HG02884 (cell line): ENCODE results near the gene VIPR2.

Experiments used
- ATAC-seq: cut with Tn5 transposase; IDR thresholded peaks from one replicate; pipeline ENCODE4 v1.9.1; 2021; ENCODE audit warnings: mild to moderate bottlenecking, moderate library complexity; ENCODE audit not compliant: unreplicated experiment

Gene VIPR2

DNA sequence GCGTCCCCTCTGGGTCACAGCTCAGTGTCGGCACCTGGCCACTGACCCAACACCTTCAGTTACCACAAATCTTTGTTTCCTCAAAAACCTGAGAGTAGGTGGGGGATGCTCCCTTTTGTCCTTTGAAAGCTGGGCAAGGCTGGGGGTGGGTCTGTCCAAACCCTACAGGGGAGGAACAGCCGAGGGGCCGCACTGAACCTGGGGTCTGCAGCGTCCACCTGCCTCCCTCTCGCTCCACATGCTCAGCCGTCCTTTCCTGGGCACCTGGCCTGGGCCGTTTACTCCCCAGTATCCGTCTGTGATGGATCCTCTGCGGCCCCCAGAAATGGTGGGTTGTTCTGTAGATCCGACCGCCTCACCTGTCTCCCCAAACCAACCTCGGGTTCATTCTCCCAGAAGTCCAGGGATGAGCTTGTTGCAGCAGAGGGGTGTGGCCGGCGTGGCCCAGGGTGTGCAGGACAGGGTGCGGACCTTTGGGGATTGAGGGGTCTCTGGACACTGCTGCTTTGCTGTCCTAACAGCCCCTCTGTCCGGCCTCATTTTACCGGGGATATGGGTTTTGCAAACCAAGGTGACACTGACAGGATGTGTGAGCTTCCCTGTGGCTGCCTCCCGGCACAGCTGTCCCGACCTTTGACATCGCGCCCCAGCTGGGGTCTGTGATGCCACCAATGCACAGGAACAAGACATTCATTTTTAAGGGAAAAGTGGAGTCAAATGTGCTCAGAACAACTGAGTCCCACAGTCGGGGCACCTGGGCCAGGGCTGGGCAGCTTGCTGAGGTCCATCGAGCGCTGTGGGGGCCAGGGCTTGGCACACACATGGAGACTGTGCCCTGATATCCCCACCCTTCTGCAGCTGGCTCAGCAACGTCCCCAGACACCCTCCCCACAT, 115.9 kb downstream of the VIPR2 start:
- ATAC-seq: no peak

DNA sequence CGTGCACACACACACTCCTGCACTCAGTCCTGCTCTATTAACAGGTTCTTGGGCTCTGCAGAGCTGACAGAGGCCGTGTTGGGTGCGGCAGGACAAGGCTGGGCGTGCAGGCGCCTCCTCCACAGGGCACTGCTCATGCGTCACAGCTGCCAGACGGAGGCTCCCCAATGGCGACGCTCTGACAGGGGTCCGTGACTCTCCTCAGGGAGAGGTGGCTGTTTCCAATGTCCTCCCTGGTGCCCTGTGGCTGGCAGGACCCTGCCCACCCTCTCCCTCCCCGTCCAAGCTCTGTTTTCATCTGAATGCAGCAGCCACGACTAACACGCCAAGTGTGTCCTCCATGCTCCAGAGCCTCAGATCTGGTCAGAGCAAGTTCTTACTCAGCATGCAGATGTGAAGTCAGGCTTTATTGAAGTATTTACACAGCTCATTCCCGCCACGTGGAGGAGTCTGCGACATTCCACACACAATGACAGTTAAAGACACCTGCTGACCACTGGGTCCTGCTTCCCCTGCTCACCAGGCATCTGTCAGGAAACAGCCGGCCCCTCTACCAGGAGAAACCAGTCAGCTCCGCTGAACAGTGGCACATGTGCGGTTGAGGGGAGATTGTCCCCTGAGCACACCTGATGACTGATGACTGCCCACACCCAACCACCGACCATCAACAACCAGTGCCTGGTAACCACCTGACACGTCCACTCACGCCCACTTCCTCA, 116.7 kb downstream of the VIPR2 start:
- no peak for ATAC-seq

DNA sequence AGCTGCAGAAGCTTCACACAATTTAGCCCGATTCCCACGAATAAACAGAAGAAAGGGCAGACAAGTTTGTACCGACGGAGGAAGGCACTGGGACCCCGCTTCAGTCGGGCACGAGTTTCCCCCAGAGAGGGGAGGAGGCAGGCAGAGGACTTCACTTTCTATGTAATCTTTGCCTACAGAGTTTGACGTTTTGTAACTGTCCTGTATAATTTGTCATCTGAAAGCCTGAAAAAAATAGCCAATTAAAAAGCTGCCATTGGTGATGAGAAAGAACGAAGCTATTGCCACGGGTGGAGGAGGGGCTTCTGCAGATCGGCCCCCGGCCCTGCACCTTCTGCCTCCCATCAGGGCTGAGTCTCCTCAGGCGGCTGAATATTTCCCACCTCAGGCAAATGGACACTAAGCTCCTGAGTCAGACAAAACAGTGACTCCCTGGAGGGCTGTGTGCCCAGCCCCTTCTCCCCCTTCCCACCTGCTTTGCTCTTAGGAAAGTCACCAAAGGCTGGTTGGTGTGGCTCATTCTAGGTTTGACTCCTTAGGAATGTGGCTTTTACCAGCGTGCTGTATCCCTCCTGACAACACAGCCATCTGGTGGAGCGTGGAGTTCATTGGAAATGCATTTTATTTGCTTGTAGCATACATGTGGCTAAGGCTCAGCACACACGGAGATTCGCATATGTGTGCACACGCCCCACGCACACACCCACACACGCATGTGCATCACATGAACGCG, 117.4 kb downstream of the VIPR2 start:
- ATAC-seq: no peak

DNA sequence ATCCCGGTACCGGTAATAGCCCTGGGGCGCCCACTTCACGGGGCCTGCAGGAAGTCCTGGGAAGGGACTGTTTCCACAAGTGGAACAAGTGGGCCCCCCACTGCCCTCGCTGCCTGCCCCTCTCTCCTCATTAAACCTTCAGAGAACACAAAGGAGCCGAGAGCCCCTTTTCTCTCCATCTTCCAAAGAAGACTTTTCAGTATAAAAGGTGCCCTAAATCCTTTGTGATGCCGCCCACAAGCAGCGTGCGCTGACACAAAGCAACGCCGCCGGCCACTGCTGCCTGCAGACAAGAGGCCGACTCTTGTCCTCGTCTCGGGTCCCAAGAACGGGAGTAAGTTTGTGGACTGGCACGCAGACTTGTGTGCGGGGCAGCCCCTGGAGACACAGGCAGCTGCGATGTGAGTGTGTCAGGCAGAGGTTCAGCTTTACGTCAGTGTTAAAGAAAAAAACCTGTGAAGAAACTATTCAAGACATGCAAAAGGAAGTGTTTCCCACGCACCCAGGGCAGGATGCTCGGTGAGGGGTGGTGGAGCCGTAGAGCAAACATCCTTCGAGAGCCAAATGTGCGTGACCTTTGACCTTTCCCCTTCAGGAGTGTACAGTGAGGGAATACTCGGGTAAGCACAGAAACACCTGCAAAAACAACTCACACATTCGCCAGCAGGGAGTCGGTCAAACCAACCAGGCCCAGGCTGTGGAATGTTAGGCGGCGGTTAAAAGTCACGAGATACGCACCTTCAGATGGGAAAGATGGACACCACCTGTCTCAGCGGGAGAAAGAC, 118.2 kb downstream of the VIPR2 start:
- ATAC-seq: no peak

DNA sequence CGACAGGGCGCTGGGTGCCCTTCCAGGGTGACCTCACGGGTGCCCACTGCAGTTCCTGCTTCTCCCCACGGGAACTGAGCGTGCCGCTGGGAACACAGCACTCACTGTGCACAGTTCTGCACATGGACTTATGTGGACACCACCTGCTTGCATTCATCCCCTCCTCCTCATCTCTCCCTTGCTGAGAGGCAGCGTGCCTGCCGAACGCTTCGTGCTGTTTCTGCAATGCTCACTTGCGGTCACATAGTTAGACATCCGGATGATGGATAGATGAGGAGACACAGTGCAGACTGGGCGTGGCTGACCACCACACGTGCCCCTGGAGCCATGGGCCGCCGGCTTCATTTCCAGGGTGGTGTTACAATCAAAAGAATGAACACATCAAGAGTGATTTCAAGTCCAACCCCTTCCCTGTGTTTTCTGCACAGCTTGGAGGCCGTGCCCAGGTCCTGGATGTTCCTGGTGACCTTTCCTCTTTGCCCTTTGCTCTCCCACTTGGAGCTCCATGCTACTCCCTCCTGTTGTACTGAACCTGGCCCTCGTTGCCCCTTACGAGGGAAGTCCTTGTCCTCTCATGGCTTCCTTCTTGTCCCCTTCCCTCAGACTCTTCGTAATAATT, 119.4 kb downstream of the VIPR2 start:
- no peak for ATAC-seq

DNA sequence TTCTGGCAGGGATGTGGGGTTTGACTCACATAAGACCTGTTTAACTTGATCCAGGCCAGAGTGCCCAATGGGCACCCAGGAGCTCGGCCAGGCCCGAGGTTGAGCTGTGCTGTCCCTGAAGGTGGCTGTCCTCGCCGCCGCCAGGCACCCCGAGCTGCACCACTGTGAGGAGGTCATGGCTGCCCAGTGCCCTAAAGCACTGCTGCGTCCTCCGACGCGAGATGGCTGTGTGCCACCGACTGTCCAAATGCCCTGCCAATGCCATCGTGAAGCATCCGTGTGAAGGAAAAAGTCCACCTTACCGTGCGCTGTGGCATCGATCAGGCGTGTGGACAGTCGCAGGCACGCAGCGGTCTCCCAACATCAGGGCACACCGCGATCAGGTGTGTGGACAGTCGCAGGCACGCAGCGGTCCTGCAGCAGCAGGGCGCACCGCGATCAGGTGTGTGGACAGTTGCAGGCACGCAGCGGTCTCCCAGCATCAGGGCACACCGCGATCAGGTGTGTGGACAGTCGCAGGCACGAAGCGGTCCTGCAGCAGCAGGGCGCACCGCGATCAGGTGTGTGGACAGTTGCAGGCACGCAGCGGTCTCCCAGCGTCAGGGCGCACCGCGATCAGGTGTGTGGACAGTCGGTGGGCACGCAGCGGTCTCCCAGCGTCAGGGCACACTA, 120.3 kb downstream of the VIPR2 start:
- no peak for ATAC-seq

DNA sequence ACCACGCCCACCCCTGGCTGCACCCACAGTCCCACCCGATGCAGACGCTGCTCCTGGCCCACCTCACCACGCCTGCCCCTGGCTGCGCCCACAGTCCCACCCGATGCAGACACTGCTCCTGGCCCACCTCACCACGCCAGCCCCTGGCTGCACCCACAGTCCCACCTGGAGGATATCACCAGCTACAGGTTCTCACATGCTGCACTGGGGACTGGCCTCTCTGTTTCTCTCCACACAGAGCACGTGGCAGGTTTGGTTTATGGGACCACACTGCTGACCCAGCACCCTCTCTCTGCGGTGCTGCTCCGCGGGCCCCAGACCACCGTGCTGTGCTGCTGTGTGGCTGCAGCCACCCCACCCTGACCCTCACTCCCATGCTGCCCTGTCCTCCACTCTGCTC, 120.9 kb downstream of the VIPR2 start:
- ATAC-seq: no peak

DNA sequence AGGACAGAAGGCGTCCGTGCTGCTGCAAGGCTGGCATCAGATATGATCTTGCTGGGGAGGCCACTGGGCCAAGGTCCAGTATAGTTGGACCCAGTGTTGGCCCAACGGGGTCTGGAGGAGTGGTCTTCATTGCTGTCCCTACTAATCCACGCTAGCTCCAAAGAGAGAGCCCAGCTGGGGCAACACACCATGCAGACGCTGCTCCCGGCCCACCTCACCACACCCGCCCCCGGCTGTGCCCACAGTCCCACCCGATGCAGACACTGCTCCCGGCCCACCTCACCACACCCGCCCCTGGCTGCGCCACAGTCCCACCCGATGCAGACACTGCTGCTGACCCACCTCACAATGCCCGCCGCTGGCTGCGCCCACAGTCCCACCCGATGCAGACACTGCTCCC, 121.5 kb downstream of the VIPR2 start:
- ATAC-seq: no peak

DNA sequence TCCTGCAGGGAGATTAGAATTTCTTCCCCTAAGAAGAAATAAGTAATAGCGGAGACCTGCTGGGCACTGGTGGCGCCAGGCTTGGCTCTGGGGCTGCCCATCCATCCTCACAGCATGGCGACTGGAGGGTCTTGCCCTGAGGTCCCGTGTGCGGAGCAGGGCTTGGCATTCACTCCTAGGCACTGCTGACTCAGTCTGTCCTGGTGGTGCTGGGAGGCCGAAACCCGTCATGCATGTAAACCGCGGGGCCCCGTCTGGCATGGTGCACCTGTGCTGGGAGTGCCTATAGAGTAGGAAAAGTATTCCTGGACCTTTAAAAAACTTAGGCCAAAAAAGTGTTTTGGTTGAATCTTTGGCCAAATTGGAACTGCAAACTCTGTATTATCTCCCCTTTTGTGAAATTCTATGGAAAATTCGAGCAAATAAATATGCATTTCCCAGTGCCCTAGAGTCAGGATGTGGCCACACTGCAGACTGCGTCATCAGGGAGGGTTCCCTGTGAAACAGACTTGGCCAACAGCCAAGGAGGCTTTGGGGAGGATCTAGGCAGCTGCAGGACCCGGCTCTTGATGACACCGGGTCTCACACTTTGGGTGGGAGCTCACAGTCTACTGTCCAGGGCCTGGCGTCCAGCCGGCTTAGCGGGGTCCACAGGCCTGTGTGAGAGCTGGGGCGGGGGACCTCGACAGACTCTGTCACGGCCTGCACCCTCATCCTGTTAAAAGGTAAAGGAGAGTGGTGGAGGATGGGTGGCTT, 122.3 kb downstream of the VIPR2 start:
- ATAC-seq: no peak

DNA sequence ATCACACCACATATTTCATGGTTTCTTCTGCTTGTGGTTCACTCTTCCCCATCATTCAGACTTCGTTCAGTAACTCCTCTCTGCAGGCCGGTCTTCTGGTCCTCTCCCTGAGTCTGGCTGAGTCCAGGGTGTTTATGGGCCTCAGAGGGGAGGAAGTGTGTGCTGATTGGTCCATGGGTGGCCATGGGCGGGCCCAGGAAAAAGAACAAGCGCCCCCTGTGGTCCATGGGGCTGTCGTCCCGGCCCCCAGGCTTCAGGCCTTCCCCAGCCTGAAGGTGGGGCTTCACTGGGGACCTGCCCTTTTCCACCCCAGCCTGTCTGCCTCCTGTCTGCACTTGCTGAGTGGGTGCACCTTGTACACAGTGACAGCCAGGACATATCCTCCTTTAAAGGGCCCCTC, 123.7 kb downstream of the VIPR2 start:
- no peak for ATAC-seq

DNA sequence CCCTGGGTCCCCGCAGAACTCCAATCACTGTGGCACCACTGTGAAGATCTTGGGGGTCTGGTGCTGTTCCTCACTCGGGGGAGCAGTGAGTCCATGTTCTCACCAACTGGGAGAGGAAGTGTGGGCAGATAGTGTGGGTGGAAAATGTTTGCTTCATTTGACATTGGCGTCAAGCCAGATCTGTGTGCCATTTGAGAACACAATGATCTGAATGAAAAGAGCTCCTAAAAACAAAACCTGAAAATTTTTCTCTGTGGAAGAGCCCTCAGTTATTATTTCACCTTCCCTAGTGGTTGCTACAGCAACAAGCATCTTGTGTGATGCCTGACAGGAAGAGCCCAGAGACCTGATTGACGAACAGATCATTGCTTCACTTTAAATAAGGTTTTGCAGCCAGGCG, 125.6 kb downstream of the VIPR2 start:
- ATAC-seq: no peak

DNA sequence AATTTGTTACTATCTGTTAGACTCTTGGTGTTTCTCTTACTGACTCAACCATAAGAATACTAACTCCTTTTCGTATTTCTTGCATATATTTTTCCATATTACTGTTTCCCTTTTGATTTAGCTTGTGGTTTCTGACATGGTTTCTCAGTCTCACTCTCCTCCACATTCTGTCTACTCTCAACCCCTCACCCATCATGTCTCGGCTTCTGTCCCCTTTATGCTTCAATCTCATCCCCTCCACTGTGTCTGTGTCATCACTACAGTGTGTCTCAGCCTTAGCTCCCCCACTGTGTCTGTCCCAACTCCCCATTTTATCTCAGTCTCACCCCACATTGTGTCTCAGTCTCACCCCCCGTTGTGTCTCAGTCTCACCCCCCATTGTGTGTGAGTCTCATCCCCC, 126.9 kb downstream of the VIPR2 start:
- ATAC-seq: no peak

DNA sequence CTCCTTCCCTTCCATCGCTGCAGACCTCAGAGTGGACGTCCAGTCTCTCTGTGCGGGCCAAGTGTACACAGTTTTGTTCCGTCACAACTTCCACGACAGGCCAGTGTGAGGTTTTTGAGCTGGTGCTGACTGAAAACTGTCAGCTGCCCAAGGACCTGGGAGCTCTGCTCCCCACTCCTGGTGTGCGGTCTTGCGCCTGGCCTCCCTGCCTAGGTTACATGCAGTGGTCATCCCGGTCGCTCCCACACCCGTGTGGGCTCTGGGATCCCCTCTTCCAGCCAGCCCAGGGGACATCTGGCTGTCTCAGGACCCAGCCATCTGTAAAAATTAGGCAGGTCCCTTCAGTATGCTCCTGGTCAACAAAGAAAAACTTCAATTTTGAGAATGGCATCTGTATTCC, 127.5 kb downstream of the VIPR2 start:
- no peak for ATAC-seq

DNA sequence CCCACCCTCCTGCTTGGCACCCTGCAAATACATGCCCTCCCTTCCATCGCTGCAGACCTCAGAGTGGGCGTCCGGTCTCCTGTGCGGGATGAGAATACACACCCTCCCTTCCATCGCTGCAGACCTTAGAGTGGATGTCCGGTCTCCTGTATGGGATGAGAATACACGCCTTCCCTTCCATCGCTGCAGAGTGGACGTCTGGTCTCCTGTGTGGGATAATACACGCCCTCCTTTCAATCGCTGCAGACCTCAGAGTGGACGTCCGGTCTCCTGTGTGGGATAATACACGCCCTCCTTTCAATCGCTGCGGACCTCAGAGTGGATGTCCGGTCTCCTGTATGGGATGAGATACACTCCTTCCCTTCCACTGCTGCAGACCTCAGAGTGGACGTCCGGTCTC, 128.1 kb downstream of the VIPR2 start:
- no peak for ATAC-seq

DNA sequence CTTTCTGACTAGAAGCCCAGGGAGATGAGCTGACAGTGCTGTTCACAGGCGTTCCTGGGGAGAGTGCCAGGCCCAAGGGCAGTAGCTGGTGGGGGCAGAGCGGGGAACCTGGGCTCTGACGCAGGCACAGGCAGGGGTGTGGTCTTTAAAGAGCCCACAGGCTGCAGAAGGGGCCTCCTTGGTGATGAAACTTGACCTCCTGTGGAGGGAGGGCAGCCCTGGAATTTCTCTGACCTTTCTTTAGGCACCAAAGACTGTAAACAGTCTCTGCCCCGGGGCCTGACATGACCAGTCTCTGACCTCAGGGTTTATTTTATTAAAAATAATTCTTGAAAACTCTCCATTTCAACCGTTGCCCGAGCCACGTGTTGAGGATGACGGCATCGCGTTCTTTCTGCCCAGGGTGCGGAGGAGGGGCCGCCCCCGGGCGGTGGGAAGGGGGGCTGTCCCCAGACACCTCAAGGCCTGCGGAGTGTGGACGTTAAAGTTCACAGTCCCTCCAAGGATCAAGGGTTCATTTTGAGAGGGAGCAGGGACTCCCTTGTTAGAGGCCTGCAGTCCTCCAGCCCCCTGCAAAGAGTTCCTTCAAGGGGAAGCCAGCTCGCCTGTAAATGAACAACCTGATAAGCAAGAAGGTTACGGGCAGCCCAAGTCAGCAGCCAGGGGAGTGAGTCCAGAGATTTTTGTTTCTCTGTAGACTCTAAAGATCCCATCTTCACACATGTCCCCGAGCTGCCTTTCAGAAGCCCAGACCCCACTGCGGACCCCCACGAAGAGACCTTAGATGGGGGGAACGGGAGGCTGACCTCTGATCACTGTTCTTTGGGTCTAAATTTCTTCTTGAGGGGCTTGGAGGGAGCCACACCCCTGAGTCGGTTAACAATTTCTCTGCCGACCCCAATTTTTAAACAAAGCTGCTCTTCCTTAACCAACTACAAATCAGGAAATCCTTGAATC, 128.9 kb downstream of the VIPR2 start:
- ATAC-seq: no peak

DNA sequence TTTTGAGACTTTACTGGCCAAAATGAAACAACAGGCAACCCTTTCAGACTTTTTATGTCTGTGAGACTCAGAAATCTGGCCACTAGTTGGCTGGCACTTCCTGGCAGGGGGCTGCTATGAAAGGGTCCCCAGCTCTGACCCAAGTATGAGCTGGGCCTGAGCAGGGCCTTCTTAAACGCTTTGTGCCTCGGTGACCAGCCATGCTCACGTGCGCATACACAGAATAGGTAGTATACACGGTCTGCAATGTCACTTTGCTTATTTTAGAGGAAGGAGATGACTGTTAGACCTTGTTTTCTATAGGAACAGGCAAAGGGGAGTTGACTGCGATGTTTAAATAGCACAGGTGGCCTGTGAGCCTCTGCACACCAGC, 129.6 kb downstream of the VIPR2 start:
- ATAC-seq: no peak

DNA sequence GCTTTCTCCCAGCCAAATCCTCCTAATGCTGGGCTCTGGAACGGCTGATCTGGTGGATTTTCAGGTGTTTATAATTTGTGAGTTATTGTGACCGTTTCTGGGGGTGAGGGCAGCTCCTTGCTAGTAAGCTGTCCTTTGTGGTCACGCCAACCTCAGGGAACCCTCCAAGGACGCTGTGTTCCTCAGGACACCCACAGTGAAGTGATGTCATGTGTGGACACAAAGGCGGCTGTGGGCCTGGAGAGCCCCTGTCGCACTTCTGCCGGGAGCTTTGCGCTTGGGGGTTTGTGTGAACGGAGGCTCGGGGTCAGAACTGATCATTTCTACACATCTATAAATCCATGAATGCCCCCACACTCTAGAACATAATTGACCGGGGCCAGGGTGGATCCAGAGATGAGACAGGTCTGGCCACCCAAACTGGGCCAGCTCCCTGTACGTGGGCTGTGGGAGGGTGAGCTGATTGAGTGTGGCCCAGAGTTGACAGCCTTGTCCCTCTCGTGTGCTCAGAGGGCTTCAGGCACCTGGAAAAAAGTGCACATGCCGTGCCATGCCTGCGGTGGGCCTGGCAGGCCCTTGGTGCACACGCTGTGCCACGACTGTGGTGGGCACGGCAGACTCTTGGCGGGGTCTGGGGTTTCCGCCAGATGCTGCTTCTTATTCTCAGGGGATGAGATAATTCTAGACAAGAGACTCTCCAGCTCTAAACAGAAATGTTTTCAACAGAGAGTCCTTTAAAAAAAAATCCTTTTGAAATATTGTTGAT, 130.2 kb downstream of the VIPR2 start:
- ATAC-seq: no peak
